GM18868 (cell line): ENCODE data around the gene MYO16.

ENCODE experiments used
- ATAC-seq: cut with Tn5 transposase; IDR thresholded peaks from one replicate; pipeline ENCODE4 v1.9.1; 2021; ENCODE audit warnings: mild to moderate bottlenecking, moderate library complexity; ENCODE audit not compliant: unreplicated experiment

Gene MYO16

GRCh38 chr13:109165417-109165904 is 536.0 kb downstream of the MYO16 start:
- ATAC-seq, result no peak

GRCh38 chr13:109166804-109167203 is 537.4 kb downstream of the MYO16 start:
- peak; percentile 15 for ATAC-seq

GRCh38 chr13:109172136-109172535 is 542.7 kb downstream of the MYO16 start:
- ATAC-seq, result no peak

- no peak for ATAC-seq
Measured at GRCh38 chr13:109175666-109176065, 546.3 kb downstream of the MYO16 start.

GRCh38 chr13:109180905-109181425 is 551.6 kb downstream of the MYO16 start:
- no peak for ATAC-seq

- ATAC-seq, result no peak
Measured at GRCh38 chr13:109182777-109183465, 553.5 kb downstream of the MYO16 start.

- ATAC-seq, result no peak
Measured at GRCh38 chr13:109191413-109191812, 562.0 kb downstream of the MYO16 start.

- ATAC-seq, result no peak
Measured at GRCh38 chr13:109192306-109192705, 562.9 kb downstream of the MYO16 start.

- no peak for ATAC-seq
Measured at GRCh38 chr13:109196948-109197347, 567.5 kb downstream of the MYO16 start.

- ATAC-seq, result no peak
Measured at GRCh38 chr13:109198585-109198984, 569.2 kb downstream of the MYO16 start.

- no peak for ATAC-seq
Measured at GRCh38 chr13:109199280-109199679, 569.9 kb downstream of the MYO16 start.

- ATAC-seq, result no peak
Measured at GRCh38 chr13:109200556-109200955, 571.1 kb downstream of the MYO16 start.

- ATAC-seq, result no peak
Measured at GRCh38 chr13:109203587-109203986, 574.2 kb downstream of the MYO16 start.

- ATAC-seq, result no peak
Measured at GRCh38 chr13:109204252-109204651, 574.8 kb downstream of the MYO16 start.

GRCh38 chr13:109204657-109205056 is 575.2 kb downstream of the MYO16 start:
- ATAC-seq, result no peak

- no peak for ATAC-seq
Measured at GRCh38 chr13:109205315-109205714, 575.9 kb downstream of the MYO16 start.

GRCh38 chr13:109206616-109207015 is 577.2 kb downstream of the MYO16 start:
- ATAC-seq, result no peak

- ATAC-seq, result no peak
Measured at GRCh38 chr13:109207622-109208021, 578.2 kb downstream of the MYO16 start.

- ATAC-seq, result no peak
Measured at GRCh38 chr13:109208522-109208921, 579.1 kb downstream of the MYO16 start.

- ATAC-seq, result no peak
Measured at GRCh38 chr13:109209526-109209925, 580.1 kb downstream of the MYO16 start.

- no peak for ATAC-seq
Measured at GRCh38 chr13:109211616-109212015, 582.2 kb downstream of the MYO16 start.

GRCh38 chr13:109212650-109213049 is 583.2 kb downstream of the MYO16 start:
- ATAC-seq, result peak; percentile 53

GRCh38 chr13:109213714-109214113 is 584.3 kb downstream of the MYO16 start:
- no peak for ATAC-seq
